Measurements from ENCODE around the gene DENR. TPM values are rescaled to one million over a fixed set of nuclear protein-coding genes. Genes with fewer than 3 reads are reported as not detected.
"Not testable (repeated sequence)": the region's sequence is repeated elsewhere in the genome, so short reads cannot be mapped to it uniquely, and the experiment has no call there.

The DENR gene
- polyA plus RNA-seq (2012; ENCODE audit: low read depth, missing spikeins): 39.3 TPM

- peak; percentile 98 for FAIRE-seq
- peak; percentile 87 for DNase-seq (ENCODE audit: insufficient read length, low spot score)
- no peak for TF ChIP-seq SPI1 (IDR thresholded peaks at IDR 0.05; ENCODE audit: low read depth, low read length)
- TF ChIP-seq PAX5 (IDR thresholded peaks at IDR 0.05; ENCODE audit: insufficient read depth, low read length, severe bottlenecking): peak; percentile 86
- peak; percentile 87 for TF ChIP-seq POLR2A (IDR thresholded peaks at IDR 0.05; ENCODE audit: low read depth, low read length)
- TF ChIP-seq TAF1 (IDR thresholded peaks at IDR 0.05; ENCODE audit: low read depth, low read length): peak; percentile 78; the same call in 1 of the 2 replicates
- TF ChIP-seq POU2F2 (IDR thresholded peaks at IDR 0.05; ENCODE audit: low read depth, low read length): peak; percentile 53; the same call in 1 of the 2 replicates
- peak; percentile 79 for TF ChIP-seq POLR2AphosphoS5 (IDR thresholded peaks at IDR 0.05; ENCODE audit: low read depth, low read length)
Observed at GRCh38 chr12:122752464-122753318, at the start of gene DENR. Gene DENR (plus strand): TSS chr12:122752824. CDS start chr12:122753702, 878 bp downstream.

- FAIRE-seq; DNase-seq (ENCODE audit: insufficient read length, low spot score): not testable (repeated sequence)
Observed at GRCh38 chr12:122702890-122703611, 49.6 kb upstream of the DENR start, which contains the start of gene HCAR2. Gene HCAR2 (minus strand): TSS chr12:122703357. CDS start chr12:122703283, 74 bp downstream.

GRCh38 chr12:122703841-122704240 lies 48.8 kb upstream of the DENR start:
- not testable (repeated sequence) for DNase-seq (ENCODE audit: insufficient read length, low spot score); FAIRE-seq

GRCh38 chr12:122709287-122709686 lies 43.3 kb upstream of the DENR start:
- DNase-seq (ENCODE audit: insufficient read length, low spot score); FAIRE-seq: not testable (repeated sequence)

- DNase-seq (ENCODE audit: insufficient read length, low spot score); FAIRE-seq: not testable (repeated sequence)
Observed at GRCh38 chr12:122710341-122710740, 42.3 kb upstream of the DENR start.

GRCh38 chr12:122711266-122711665 lies 41.4 kb upstream of the DENR start:
- TF ChIP-seq SPI1 (IDR thresholded peaks at IDR 0.05; ENCODE audit: low read depth, low read length): peak; percentile 47
- peak; percentile 16 for FAIRE-seq
- DNase-seq (ENCODE audit: insufficient read length, low spot score): not testable (repeated sequence)

- TF ChIP-seq SPI1 (IDR thresholded peaks at IDR 0.05; ENCODE audit: low read depth, low read length): peak; percentile 35; the same call in 1 of the 2 replicates
- FAIRE-seq; DNase-seq (ENCODE audit: insufficient read length, low spot score): not testable (repeated sequence)
Observed at GRCh38 chr12:122713491-122714188, 39.0 kb upstream of the DENR start.

- DNase-seq (ENCODE audit: insufficient read length, low spot score); FAIRE-seq: not testable (repeated sequence)
Observed at GRCh38 chr12:122715211-122715610, 37.4 kb upstream of the DENR start.

GRCh38 chr12:122716658-122717057 lies 36.0 kb upstream of the DENR start, which contains the start of gene HCAR3:
Gene HCAR3 (minus strand): TSS chr12:122716811. CDS start chr12:122716737, 74 bp downstream.
- FAIRE-seq; DNase-seq (ENCODE audit: insufficient read length, low spot score): not testable (repeated sequence)

- TF ChIP-seq SPI1 (IDR thresholded peaks at IDR 0.05; ENCODE audit: low read depth, low read length) (no peak), TAF1 (IDR thresholded peaks at IDR 0.05; ENCODE audit: low read depth, low read length) (no peak), POLR2A (IDR thresholded peaks at IDR 0.05; ENCODE audit: low read depth, low read length) (no peak), PAX5 (IDR thresholded peaks at IDR 0.05; ENCODE audit: insufficient read depth, low read length, severe bottlenecking) (no peak), POU2F2 (IDR thresholded peaks at IDR 0.05; ENCODE audit: low read depth, low read length) (no peak), POLR2AphosphoS5 (IDR thresholded peaks at IDR 0.05; ENCODE audit: low read depth, low read length) (no peak)
- DNase-seq (ENCODE audit: insufficient read length, low spot score) (no peak), FAIRE-seq (no peak)
Observed at GRCh38 chr12:122721057-122721545, 31.5 kb upstream of the DENR start.

- FAIRE-seq: no peak
- TF ChIP-seq POLR2A (IDR thresholded peaks at IDR 0.05; ENCODE audit: low read depth, low read length): no peak
- TF ChIP-seq POU2F2 (IDR thresholded peaks at IDR 0.05; ENCODE audit: low read depth, low read length): no peak
- no peak for TF ChIP-seq SPI1 (IDR thresholded peaks at IDR 0.05; ENCODE audit: low read depth, low read length)
- TF ChIP-seq TAF1 (IDR thresholded peaks at IDR 0.05; ENCODE audit: low read depth, low read length): no peak
- no peak for TF ChIP-seq POLR2AphosphoS5 (IDR thresholded peaks at IDR 0.05; ENCODE audit: low read depth, low read length)
- no peak for TF ChIP-seq PAX5 (IDR thresholded peaks at IDR 0.05; ENCODE audit: insufficient read depth, low read length, severe bottlenecking)
- no peak for DNase-seq (ENCODE audit: insufficient read length, low spot score)
Observed at GRCh38 chr12:122722387-122722786, 30.2 kb upstream of the DENR start.
